HCT116 (cell line): Measurements from ENCODE around the gene LSP1. TPM values are rescaled to one million over a fixed set of nuclear protein-coding genes. Genes with fewer than 3 reads are reported as not detected.

ENCODE experiments used
- ATAC-seq: fragments of 200-7000 bp; cut with Tn5 transposase; 2 replicates; pipeline ENCODE4 v1.9.1; 2020; ENCODE audit warnings: mild to moderate bottlenecking, moderate library complexity
- BruUV-seq: library from RNA; stranded (reverse); fragments of 400-500 nt; replicated peaks from 2 replicates; lab custom pipeline; 2021; lab: Mats Ljungman, UMichigan
- CTCF ChIA-PET: fragments of 300-600 bp; sonication (Branson Sonifier 250); formaldehyde crosslinking; loops from one replicate; lab custom pipeline; 2021; ENCODE audit warnings: antibody characterized with exemption; lab: Charles Lee
- POLR2A ChIA-PET: fragments of 300-600, 350-600 bp; sonication (Branson Sonifier 250); formaldehyde crosslinking; loops from one replicate; lab custom pipeline; 2021; ENCODE audit warnings: antibody characterized with exemption; lab: Charles Lee
- RAD21 ChIA-PET, 2 experiments: fragments of 300-600 bp; sonication (Branson Sonifier 250); formaldehyde crosslinking; loops; one replicate each; lab custom pipeline; 2023; ENCODE audit warnings: low total read pairs in 2 of 2; ENCODE audit not compliant: uncharacterized antibody in 2 of 2, unreplicated experiment in 2 of 2, low non-redundant PET in 1 of 2; lab: Charles Lee
- DNase-seq: peaks from one replicate; pipeline ENCODE4 v3.0.0-alpha.2; 2010; ENCODE audit warnings: low read depth, low spot score
- H2AFZ ChIP-seq: fragments of 200-600 bp; shearing (Covaris generic), sonication (generic); 2 replicates; pipeline ENCODE4 v1.6.1; 2017; ENCODE audit warnings: low read depth, mixed run types, mixed read lengths, antibody characterized with exemption, low read length; ENCODE audit not compliant: poor library complexity, severe bottlenecking
- H3K27ac ChIP-seq: 2 replicates; pipeline ENCODE4 v1.5.1; 2012; ENCODE audit warnings: low read depth, low read length
- H3K27me3 ChIP-seq: fragments of 200-600 bp; sonication (generic); 2 replicates; pipeline ENCODE4 v1.6.1; 2016; ENCODE audit warnings: mixed run types, low read length, mixed read lengths; ENCODE audit not compliant: insufficient read depth
- H3K36me3 ChIP-seq, 2 experiments: fragments of 200-500 bp in 1 of 2; fragments of 200-600 bp in 1 of 2; sonication (Bioruptor generic) in 1 of 2; sonication (generic) in 1 of 2; 2 replicates each; pipeline versions ENCODE4 v1.5.1 to v1.6.1; 2014 to 2016; ENCODE audit warnings: low read length in 2 of 2, inconsistent platforms in 1 of 2, mixed read lengths in 1 of 2, mixed run types in 1 of 2; ENCODE audit not compliant: insufficient read depth in 2 of 2, control insufficient read depth in 1 of 2
- H3K4me1 ChIP-seq, 2 experiments: fragments of 200-600 bp in 1 of 2; sonication (generic) in 1 of 2; 2 replicates each; pipeline versions ENCODE4 v1.5.1 to v1.6.1; 2012 to 2017; ENCODE audit warnings: low read length in 2 of 2, inconsistent platforms in 1 of 2, mild to moderate bottlenecking in 1 of 2, mixed read lengths in 1 of 2, mixed run types in 1 of 2, moderate library complexity in 1 of 2; ENCODE audit not compliant: insufficient read depth in 2 of 2, control insufficient read depth in 1 of 2
- H3K4me2 ChIP-seq: fragments of 200-600 bp; sonication (generic); 2 replicates; pipeline ENCODE4 v1.6.1; 2017; ENCODE audit warnings: mixed run types, low read length, mixed read lengths
- H3K4me3 ChIP-seq, 2 experiments: fragments of 200-600 bp in 1 of 2; sonication (generic) in 1 of 2; replicated peaks in 1 of 2; 2 replicates each; pipeline ENCODE4 v1.5.1; 2011 to 2016; ENCODE audit warnings: low read length in 2 of 2, control low read depth in 1 of 2, low read depth in 1 of 2, mild to moderate bottlenecking in 1 of 2, mixed read lengths in 1 of 2, mixed run types in 1 of 2
- H3K79me2 ChIP-seq: fragments of 200-600 bp; sonication (generic); 2 replicates; pipeline ENCODE4 v1.6.1; 2017; ENCODE audit warnings: mild to moderate bottlenecking, mixed run types, low read length, moderate library complexity, mixed read lengths; ENCODE audit not compliant: insufficient read depth
- H3K9ac ChIP-seq: fragments of 200-600 bp; sonication (generic); 2 replicates; pipeline ENCODE4 v1.6.1; 2016; ENCODE audit warnings: low read length, mixed read lengths
- H3K9me2 ChIP-seq: fragments of 200-600 bp; sonication (generic), shearing (Covaris generic); 2 replicates; pipeline ENCODE4 v1.6.1; 2017; ENCODE audit warnings: mixed run types, mild to moderate bottlenecking, moderate library complexity; ENCODE audit not compliant: insufficient read depth
- H3K9me3 ChIP-seq, 2 experiments: fragments of 200-500 bp in 1 of 2; fragments of 200-600 bp in 1 of 2; sonication (Bioruptor generic) in 1 of 2; sonication (generic) in 1 of 2; 2 replicates each; pipeline ENCODE4 v1.6.1; 2014 to 2017; ENCODE audit warnings: low read length in 2 of 2, mixed read lengths in 2 of 2, inconsistent platforms in 1 of 2, low read depth in 1 of 2, mild to moderate bottlenecking in 1 of 2, mixed run types in 1 of 2, moderate library complexity in 1 of 2; ENCODE audit not compliant: control insufficient read depth in 1 of 2, insufficient read depth in 1 of 2
- H4K20me1 ChIP-seq: fragments of 200-600 bp; sonication (generic), shearing (Covaris generic); 2 replicates; pipeline ENCODE4 v1.6.1; 2017; ENCODE audit warnings: mixed run types, mild to moderate bottlenecking, moderate library complexity; ENCODE audit not compliant: insufficient read depth
- CBX3 ChIP-seq: IDR thresholded peaks from 2 replicates; pipeline ENCODE4 v1.6.1; 2012; ENCODE audit warnings: low read depth
- CEBPB ChIP-seq: IDR thresholded peaks from 2 replicates; pipeline ENCODE4 v1.6.1; 2012; ENCODE audit warnings: low read depth
- FOSL1 ChIP-seq: IDR thresholded peaks from 2 replicates; pipeline ENCODE4 v1.6.1; 2012; ENCODE audit warnings: low read depth
- JUND ChIP-seq: IDR thresholded peaks from 2 replicates; pipeline ENCODE4 v1.6.1; 2012
- POLR2AphosphoS5 ChIP-seq: IDR thresholded peaks from 2 replicates; pipeline ENCODE4 v1.6.1; 2011; ENCODE audit warnings: mild to moderate bottlenecking, low read depth, low read length, moderate library complexity
- SP1 ChIP-seq: IDR thresholded peaks from 2 replicates; pipeline ENCODE4 v1.6.1; 2012; ENCODE audit warnings: low read depth
- SRF ChIP-seq: IDR thresholded peaks from 2 replicates; pipeline ENCODE4 v1.6.1; 2012; ENCODE audit warnings: low read depth
- TCF7L2 ChIP-seq: IDR thresholded peaks from 2 replicates; pipeline ENCODE4 v1.7.0; 2011; ENCODE audit warnings: borderline replicate concordance, inconsistent platforms; ENCODE audit not compliant: insufficient read depth, insufficient read length; ENCODE audit errors: extremely low read depth
- YY1 ChIP-seq: IDR thresholded peaks from 2 replicates; pipeline ENCODE4 v1.6.1; 2011; ENCODE audit warnings: low read length, low read depth, moderate library complexity, mild to moderate bottlenecking; ENCODE audit not compliant: insufficient replicate concordance; ENCODE audit errors: extremely low read depth
- ZFX ChIP-seq: fragments of 450-650 bp; IDR thresholded peaks from 2 replicates; pipeline ENCODE4 v1.6.1; 2017
- ZNF274 ChIP-seq: fragments of 200-500 bp; sonication (Bioruptor generic); IDR thresholded peaks from 2 replicates; pipeline ENCODE4 v1.6.1; 2014; ENCODE audit warnings: mild to moderate bottlenecking, low read depth, low read length, inconsistent platforms
- intact Hi-C: fragments of 100-400 bp; cut with micrococcal nuclease; formaldehyde crosslinking; loops from 2 replicates; pipeline ENCODE4 v1.10.0; 2022
- total RNA-seq: library from RNA; stranded (reverse); gene quantifications from one replicate; pipeline ENCODE4 v1.2.1, GENCODE V29; 2021; ENCODE audit not compliant: unreplicated experiment
- TF ChIP-seq, protein P1 (sequence below): IDR thresholded peaks from 2 replicates; pipeline ENCODE4 v1.6.1; 2012
- TF ChIP-seq, protein P2 (sequence below): IDR thresholded peaks from 2 replicates; pipeline ENCODE4 v1.6.1; 2012
- TF ChIP-seq, protein P3 (sequence below): IDR thresholded peaks from 2 replicates; pipeline ENCODE4 v1.6.1; 2012; ENCODE audit warnings: low read depth
- TF ChIP-seq, protein P4 (sequence below), 3 experiments: fragments of 200-600 bp in 1 of 3; sonication (generic) in 1 of 3; IDR thresholded peaks in 2 of 3; conservative IDR thresholded peaks in 1 of 3; 2 replicates each; pipeline ENCODE4 v1.5.1; 2012 to 2017; ENCODE audit warnings: low read depth in 2 of 3, low read length in 2 of 3, antibody characterized with exemption in 1 of 3, borderline replicate concordance in 1 of 3, control low read depth in 1 of 3, mild to moderate bottlenecking in 1 of 3, mixed read lengths in 1 of 3, mixed run types in 1 of 3, moderate library complexity in 1 of 3; ENCODE audit not compliant: insufficient read depth in 1 of 3

LSP1 gene
- total RNA-seq, 1 experiment from 2014 or later, result 1.3 TPM

DNA sequence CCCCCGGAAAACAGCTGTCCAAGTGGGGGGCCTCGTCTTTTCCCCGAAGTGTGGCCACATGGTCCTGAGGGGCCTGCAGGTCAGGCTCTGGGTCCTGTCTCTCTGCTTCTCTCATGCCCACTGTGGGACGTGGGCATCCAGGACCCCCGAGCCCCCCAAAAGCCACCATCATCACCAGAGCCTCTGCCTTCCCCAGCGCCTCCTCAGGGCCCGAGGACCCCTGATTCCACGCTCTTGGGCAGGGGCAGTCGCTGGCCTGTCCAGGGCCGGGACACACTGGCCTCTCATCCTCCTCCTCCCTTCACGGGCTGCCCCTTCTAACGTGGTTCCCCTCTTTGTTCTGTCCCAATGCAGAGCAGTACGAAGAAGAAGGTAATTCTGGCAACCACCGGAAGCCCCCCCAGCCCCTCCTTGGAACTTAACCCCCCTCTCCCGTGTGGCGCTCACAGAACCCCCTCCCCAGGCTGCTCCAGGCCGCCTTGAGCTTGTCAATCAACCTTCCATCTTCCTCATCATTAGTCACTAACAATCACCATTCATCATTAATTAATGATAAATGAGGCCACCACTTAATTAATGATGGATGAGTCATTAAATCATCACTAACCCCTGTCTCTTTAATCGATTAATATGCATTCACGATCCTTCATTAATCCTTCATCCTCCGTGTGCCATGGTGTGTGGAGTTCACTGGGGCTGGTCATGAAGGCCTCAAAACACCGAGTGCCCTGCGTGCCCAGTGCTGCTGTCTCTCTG is 70.5 kb downstream of the LSP1 start:
- Histone ChIP-seq H2AFZ (no peak overlapping the region), H3K9me2 (no peaks in the 10 kb centered on the region), H3K4me2 (no peak overlapping the region), H3K36me3 (no peaks in the 10 kb centered on the region), H3K27me3 (no peaks in the 10 kb centered on the region), H3K4me3 (no peak overlapping the region), H3K9me3 (no peaks in the 10 kb centered on the region), H3K4me1 (no peaks in the 10 kb centered on the region), H3K79me2 (no peaks in the 10 kb centered on the region), H4K20me1 (no peaks in the 10 kb centered on the region), H3K27ac (no peak overlapping the region), H3K9ac (no peak overlapping the region)
- RAD21 ChIA-PET, result no interaction called here
- intact Hi-C loops, result no loop called here
- BruUV-seq, result no TSS peak
- ATAC-seq (no peak), DNase-seq (no peak)
- CTCF ChIA-PET, result no interaction called here
- TF ChIP-seq CEBPB (no peak), YY1 (no peak), JUND (no peak)
- POLR2A ChIA-PET, result interaction anchor here (0.8 kb wide), 1 partner anchor 882 kb away, joined by 3 read pairs; no protein-coding TSS in a partner anchor

DNA sequence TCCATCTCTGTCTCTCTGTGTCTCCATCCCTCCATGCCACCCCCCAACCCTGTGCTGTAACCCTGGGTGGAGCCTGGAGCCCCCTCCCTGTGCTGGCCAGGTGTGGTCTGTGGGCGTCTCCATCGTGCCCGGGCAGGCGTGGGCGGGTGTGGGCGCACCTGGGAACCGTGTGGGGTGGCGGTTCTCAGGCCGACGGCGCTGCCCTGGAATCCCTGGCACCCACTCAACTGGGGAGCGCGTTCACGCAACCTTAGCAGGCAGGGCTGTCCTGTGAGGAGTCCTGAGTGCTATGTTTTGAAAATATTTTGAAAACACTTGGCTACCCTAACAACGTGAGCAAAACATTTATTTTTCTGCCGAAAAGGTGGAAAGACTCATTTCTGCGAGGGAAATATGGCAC is 71.3 kb downstream of the LSP1 start:
- no peaks in the 10 kb centered on the region for H3K36me3 ChIP-seq
- H3K9ac ChIP-seq, result no peak overlapping the region
- no peak for DNase-seq
- no TSS peak for BruUV-seq
- no peaks in the 10 kb centered on the region for H3K27me3 ChIP-seq
- no peaks in the 10 kb centered on the region for H3K79me2 ChIP-seq
- H4K20me1 ChIP-seq, result no peaks in the 10 kb centered on the region
- intact Hi-C loops, result no loop called here
- H3K4me1 ChIP-seq, result no peaks in the 10 kb centered on the region
- CTCF ChIA-PET, result no interaction called here
- RAD21 ChIA-PET, result no interaction called here
- H3K27ac ChIP-seq, result no peak overlapping the region
- POLR2A ChIA-PET, result no interaction called here
- ATAC-seq, result no peak
- no peaks in the 10 kb centered on the region for H3K9me2 ChIP-seq
- no peaks in the 10 kb centered on the region for H3K9me3 ChIP-seq
- no peak overlapping the region for H2AFZ ChIP-seq
- H3K4me3 ChIP-seq, result no peak overlapping the region
- H3K4me2 ChIP-seq, result no peak overlapping the region
- TF ChIP-seq ZFX, result no peak
- TF ChIP-seq, protein P1, sequence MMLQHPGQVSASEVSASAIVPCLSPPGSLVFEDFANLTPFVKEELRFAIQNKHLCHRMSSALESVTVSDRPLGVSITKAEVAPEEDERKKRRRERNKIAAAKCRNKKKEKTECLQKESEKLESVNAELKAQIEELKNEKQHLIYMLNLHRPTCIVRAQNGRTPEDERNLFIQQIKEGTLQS, result no peak
- TF ChIP-seq, protein P2, sequence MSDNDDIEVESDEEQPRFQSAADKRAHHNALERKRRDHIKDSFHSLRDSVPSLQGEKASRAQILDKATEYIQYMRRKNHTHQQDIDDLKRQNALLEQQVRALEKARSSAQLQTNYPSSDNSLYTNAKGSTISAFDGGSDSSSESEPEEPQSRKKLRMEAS, result no peak
- no peak for TF ChIP-seq SP1
- no peak for TF ChIP-seq CEBPB
- no peak for TF ChIP-seq SRF
- no peak for TF ChIP-seq FOSL1
- TF ChIP-seq, protein P3, sequence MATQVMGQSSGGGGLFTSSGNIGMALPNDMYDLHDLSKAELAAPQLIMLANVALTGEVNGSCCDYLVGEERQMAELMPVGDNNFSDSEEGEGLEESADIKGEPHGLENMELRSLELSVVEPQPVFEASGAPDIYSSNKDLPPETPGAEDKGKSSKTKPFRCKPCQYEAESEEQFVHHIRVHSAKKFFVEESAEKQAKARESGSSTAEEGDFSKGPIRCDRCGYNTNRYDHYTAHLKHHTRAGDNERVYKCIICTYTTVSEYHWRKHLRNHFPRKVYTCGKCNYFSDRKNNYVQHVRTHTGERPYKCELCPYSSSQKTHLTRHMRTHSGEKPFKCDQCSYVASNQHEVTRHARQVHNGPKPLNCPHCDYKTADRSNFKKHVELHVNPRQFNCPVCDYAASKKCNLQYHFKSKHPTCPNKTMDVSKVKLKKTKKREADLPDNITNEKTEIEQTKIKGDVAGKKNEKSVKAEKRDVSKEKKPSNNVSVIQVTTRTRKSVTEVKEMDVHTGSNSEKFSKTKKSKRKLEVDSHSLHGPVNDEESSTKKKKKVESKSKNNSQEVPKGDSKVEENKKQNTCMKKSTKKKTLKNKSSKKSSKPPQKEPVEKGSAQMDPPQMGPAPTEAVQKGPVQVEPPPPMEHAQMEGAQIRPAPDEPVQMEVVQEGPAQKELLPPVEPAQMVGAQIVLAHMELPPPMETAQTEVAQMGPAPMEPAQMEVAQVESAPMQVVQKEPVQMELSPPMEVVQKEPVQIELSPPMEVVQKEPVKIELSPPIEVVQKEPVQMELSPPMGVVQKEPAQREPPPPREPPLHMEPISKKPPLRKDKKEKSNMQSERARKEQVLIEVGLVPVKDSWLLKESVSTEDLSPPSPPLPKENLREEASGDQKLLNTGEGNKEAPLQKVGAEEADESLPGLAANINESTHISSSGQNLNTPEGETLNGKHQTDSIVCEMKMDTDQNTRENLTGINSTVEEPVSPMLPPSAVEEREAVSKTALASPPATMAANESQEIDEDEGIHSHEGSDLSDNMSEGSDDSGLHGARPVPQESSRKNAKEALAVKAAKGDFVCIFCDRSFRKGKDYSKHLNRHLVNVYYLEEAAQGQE, result no peak
- TF ChIP-seq TCF7L2, result no peak
- TF ChIP-seq POLR2AphosphoS5, result no peak
- TF ChIP-seq CBX3, result no peak
- TF ChIP-seq, protein P4, sequence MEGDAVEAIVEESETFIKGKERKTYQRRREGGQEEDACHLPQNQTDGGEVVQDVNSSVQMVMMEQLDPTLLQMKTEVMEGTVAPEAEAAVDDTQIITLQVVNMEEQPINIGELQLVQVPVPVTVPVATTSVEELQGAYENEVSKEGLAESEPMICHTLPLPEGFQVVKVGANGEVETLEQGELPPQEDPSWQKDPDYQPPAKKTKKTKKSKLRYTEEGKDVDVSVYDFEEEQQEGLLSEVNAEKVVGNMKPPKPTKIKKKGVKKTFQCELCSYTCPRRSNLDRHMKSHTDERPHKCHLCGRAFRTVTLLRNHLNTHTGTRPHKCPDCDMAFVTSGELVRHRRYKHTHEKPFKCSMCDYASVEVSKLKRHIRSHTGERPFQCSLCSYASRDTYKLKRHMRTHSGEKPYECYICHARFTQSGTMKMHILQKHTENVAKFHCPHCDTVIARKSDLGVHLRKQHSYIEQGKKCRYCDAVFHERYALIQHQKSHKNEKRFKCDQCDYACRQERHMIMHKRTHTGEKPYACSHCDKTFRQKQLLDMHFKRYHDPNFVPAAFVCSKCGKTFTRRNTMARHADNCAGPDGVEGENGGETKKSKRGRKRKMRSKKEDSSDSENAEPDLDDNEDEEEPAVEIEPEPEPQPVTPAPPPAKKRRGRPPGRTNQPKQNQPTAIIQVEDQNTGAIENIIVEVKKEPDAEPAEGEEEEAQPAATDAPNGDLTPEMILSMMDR (IDR thresholded peaks at IDR 0.05 in 2 of 3, conservative IDR thresholded peaks at IDR 0.05 in 1 of 3; ENCODE audit: borderline replicate concordance in 1 of 3, insufficient read depth in 1 of 3, low read depth in 2 of 3, low read length in 2 of 3), result no peak
- TF ChIP-seq ZNF274, result no peak
